ENCODE measurements around the gene S100A12.
A peak's percentile ranks its signal among the peaks of the same experiment; 100 is the strongest.

Gene S100A12

GRCh38 chr1:153365696-153366095, 9.7 kb downstream of the S100A12 start:
- no peak for DNase-seq

- no peak for DNase-seq
Measured at GRCh38 chr1:153364766-153365666, 10.4 kb downstream of the S100A12 start.

- DNase-seq: no peak
Measured at GRCh38 chr1:153364156-153364555, 11.3 kb downstream of the S100A12 start.

- DNase-seq: no peak
Measured at GRCh38 chr1:153363641-153364040, 11.8 kb downstream of the S100A12 start.

GRCh38 chr1:153362187-153362775, 13.1 kb downstream of the S100A12 start:
- no peak for DNase-seq

GRCh38 chr1:153361480-153362109, 13.8 kb downstream of the S100A12 start:
- DNase-seq: no peak

GRCh38 chr1:153360592-153361479, 14.6 kb downstream of the S100A12 start:
- DNase-seq: no peak

- no peak for DNase-seq
Measured at GRCh38 chr1:153360190-153360589, 15.2 kb downstream of the S100A12 start.

GRCh38 chr1:153359241-153359640, 16.2 kb downstream of the S100A12 start:
- no peak for DNase-seq

- DNase-seq: no peak
Measured at GRCh38 chr1:153358691-153358975, 16.8 kb downstream of the S100A12 start.

- no peak for DNase-seq
Measured at GRCh38 chr1:153357853-153358690, 17.3 kb downstream of the S100A12 start, which contains the start of gene S100A9. TSS of gene S100A9 (plus strand) at chr1:153357854. CDS start at chr1:153358284, 430 bp downstream.

GRCh38 chr1:153357076-153357852, 18.2 kb downstream of the S100A12 start:
- DNase-seq: no peak

- no peak for DNase-seq
Measured at GRCh38 chr1:153356392-153357075, 18.9 kb downstream of the S100A12 start.

- DNase-seq: peak; percentile 62
Measured at GRCh38 chr1:153355445-153356071, 19.9 kb downstream of the S100A12 start.

GRCh38 chr1:153354515-153355193, 20.8 kb downstream of the S100A12 start:
- no peak for DNase-seq

GRCh38 chr1:153353226-153353947, 22.0 kb downstream of the S100A12 start:
- DNase-seq: no peak

GRCh38 chr1:153352523-153352922, 22.9 kb downstream of the S100A12 start:
- DNase-seq: peak; percentile 76

GRCh38 chr1:153350321-153350957, 25.0 kb downstream of the S100A12 start:
- no peak for DNase-seq
